ENCODE results near the gene DMBT1. TPM values are rescaled to one million over a fixed set of nuclear protein-coding genes. Genes with fewer than 3 reads are reported as not detected.

DMBT1 gene
- total RNA-seq, 4 donors from 2014 or later = under 0.01 to 5.1 (median 0.27) TPM; not detected in 1

GRCh38 chr10:122688293-122688989 lies 127.9 kb downstream of the DMBT1 start:
- Histone ChIP-seq H3K4me3 (no peak overlapping the region), H3K27me3 (peaks cover 0 to 32% (median 0%) of the 10 kb centered on the region in 4 donors), H3K4me1 (no peaks in the 10 kb centered on the region), H3K9me3 (no peaks in the 10 kb centered on the region), H3K36me3 (no peaks in the 10 kb centered on the region), H3K27ac (no peak overlapping the region)
- WGBS, 2 donors = 65 to 74% methylated on average over 6 of the region's 6 CpGs
- DNase-seq = no peak
- intact Hi-C loops (cut with DNase I) = no loop called here
- TF ChIP-seq, protein P1, sequence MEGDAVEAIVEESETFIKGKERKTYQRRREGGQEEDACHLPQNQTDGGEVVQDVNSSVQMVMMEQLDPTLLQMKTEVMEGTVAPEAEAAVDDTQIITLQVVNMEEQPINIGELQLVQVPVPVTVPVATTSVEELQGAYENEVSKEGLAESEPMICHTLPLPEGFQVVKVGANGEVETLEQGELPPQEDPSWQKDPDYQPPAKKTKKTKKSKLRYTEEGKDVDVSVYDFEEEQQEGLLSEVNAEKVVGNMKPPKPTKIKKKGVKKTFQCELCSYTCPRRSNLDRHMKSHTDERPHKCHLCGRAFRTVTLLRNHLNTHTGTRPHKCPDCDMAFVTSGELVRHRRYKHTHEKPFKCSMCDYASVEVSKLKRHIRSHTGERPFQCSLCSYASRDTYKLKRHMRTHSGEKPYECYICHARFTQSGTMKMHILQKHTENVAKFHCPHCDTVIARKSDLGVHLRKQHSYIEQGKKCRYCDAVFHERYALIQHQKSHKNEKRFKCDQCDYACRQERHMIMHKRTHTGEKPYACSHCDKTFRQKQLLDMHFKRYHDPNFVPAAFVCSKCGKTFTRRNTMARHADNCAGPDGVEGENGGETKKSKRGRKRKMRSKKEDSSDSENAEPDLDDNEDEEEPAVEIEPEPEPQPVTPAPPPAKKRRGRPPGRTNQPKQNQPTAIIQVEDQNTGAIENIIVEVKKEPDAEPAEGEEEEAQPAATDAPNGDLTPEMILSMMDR (IDR thresholded peaks at IDR 0.05) = no peak
- no peak for TF ChIP-seq POLR2A (IDR thresholded peaks at IDR 0.05)

DNA sequence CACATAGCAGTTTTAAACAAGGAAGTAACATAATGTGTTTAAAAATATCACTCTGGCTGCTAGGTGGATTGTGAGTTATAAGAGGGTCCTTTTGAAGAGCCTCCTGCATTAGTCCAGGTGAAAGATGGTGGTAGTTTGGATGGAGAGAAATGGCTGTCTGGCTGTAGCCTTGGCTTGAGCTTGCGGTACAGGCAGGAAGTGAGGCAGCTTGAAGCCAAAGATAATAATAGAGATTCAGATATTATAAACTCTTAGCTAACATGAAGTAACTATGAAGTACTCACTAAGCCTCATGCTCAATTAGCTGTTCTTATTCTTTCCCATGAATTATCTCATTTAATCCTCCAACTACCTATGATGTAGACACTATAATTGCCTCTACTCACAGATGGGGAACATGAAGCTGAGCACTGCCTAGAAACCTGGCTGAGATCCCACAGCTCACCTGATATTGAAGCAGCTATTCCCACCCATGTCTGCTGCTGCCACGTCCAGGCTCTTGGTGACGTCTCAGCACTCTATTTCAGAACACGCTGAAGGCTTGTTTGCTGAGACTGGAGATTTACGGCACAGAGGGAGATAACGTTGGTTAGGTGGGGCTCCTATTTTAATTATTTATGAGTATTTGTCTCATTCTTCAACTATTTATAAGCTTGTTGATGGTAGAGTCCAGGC lies 128.7 kb downstream of the DMBT1 start:
- Histone ChIP-seq H3K9me3 (no peaks in the 10 kb centered on the region), H3K36me3 (no peaks in the 10 kb centered on the region), H3K27me3 (peaks cover 0 to 26% (median 0%) of the 10 kb centered on the region in 4 donors), H3K4me1 (no peaks in the 10 kb centered on the region), H3K27ac (no peak overlapping the region), H3K4me3 (no peak overlapping the region)
- WGBS, 2 donors = 69 to 81% methylated on average over 6 of the region's 6 CpGs
- intact Hi-C loops (cut with DNase I) = no loop called here
- DNase-seq = no peak
- TF ChIP-seq POLR2A (IDR thresholded peaks at IDR 0.05) = no peak
- TF ChIP-seq, protein P1 (IDR thresholded peaks at IDR 0.05) = no peak

DNA sequence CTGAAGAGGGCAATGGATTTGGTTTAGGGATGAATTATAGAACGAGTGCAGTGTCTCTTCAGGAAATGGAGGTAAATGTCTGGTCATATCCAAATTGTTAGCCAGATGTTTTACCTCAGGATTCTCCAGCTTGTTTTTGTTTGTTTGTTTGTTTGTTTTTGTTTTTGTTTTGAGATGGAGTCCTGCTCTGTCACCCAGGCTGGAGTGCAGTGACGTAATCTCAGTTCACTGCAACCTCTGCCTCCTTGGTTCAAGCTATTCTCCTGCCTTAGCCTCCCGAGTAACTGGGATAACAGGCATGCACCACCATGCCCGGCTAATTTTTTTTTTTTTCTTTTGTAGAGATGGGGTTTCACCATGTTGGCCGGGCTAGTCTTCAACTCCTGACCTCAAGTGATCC lies 132.2 kb downstream of the DMBT1 start:
- H3K27ac ChIP-seq = no peak overlapping the region
- no peaks in the 10 kb centered on the region for H3K36me3 ChIP-seq
- no peak for DNase-seq
- WGBS, 2 donors = 64 to 68% methylated on average over 5 of the region's 5 CpGs
- H3K4me3 ChIP-seq = no peak overlapping the region
- no peak for TF ChIP-seq POLR2A (IDR thresholded peaks at IDR 0.05)
- TF ChIP-seq, protein P1 (IDR thresholded peaks at IDR 0.05) = no peak
- no peaks in the 10 kb centered on the region for H3K9me3 ChIP-seq
- no peaks in the 10 kb centered on the region for H3K4me1 ChIP-seq
- intact Hi-C loops (cut with DNase I) = loop anchor here (10.0 kb wide), 1 partner anchor 418 kb away; the partner anchor contains the start of gene BTBD16
- H3K27me3 ChIP-seq = peaks cover 0 to 16% (median 0%) of the 10 kb centered on the region in 4 donors

Other genes with a start within 250 kb of the DMBT1 start
- 10 to 100 TPM; 23.4 to 56.3 (median 35.9) TPM for gene PLEKHA1, start 186.0 kb upstream of the DMBT1 start, total RNA-seq
- gene ARMS2, start 106.1 kb upstream of the DMBT1 start, total RNA-seq = not detected
- 10 to 100 TPM in 3 of 4 donors, 1 to 10 TPM in 1; 6.3 to 62.2 (median 25.8) TPM for gene HTRA1, start 99.2 kb upstream of the DMBT1 start, total RNA-seq
- gene C10orf120, start 139.1 kb downstream of the DMBT1 start, total RNA-seq = not detected